LNCAP (cell line): ENCODE measurements around the gene LDLRAD3.

ENCODE experiments used
- CTCF ChIP-seq: fragments of 450-650 bp; IDR thresholded peaks from 2 replicates; pipeline ENCODE4 v1.5.1; 2017; ENCODE audit warnings: mild to moderate bottlenecking

LDLRAD3 gene

GRCh38 chr11:36213393-36213840 is 269.6 kb downstream of the LDLRAD3 start:
- no peak for TF ChIP-seq CTCF

DNA sequence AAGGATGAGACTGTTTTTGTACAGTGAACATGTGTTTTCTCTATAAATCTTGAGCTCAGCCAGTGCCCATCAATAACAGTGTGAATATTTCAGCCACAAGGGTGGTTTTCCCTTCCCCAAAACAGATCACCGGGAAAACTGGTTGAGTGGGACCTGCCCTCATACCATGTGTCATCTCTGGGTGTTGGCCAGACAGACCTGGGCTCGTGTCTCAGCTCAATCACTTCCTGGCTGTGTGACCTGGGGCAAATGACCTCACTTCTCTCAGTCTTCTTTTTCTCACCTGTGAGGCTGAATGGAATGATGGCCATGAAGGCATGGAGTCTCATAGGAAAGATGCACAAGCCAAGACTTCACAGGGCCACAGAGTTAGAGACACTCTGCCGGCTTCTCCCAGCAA is 270.6 kb downstream of the LDLRAD3 start:
- TF ChIP-seq CTCF: no peak

GRCh38 chr11:36214976-36215692 is 271.3 kb downstream of the LDLRAD3 start:
- TF ChIP-seq CTCF: no peak

DNA sequence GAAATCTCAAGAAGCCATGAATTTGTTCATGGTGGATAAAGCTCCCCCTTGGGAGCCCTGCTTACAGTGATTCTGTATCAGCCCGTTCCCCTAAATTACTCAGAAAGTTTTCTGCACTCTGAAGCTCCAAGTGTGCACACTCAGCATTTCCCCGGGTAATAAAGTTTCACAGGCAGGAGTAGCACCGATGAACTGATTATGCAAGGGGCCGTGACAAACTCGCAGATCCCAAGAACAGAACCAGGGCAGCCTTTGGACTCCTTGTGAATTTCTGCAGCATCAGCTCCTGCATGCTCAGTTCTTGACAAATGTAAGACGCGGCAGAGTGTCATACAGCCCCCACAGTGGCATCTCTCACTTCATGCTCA is 271.8 kb downstream of the LDLRAD3 start:
- no peak for TF ChIP-seq CTCF

DNA sequence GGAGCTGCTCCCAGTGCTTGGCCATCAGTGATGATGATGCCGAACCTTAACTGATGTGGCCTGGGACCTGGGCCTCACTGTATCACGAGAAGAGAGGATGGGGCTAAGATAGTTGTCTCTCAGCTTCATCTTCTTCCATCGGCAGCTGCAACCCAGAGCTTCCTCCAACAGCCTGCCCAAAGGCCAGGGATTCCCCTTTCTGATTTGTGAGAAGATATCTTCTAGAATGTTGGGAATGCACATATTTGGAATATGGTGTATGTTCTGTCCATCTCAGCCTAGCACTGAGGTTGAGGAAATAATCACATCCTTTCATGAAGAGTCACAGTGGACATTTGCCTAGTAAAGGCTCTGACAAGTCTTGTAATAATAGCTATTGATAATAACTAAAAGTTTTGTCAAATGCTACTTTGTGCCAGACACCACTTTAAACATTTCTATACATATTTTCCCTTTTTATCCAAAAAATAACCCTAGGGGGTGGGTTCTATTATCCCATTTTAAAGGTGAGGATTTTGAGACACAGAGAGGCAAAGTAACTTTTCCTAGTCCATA is 272.3 kb downstream of the LDLRAD3 start:
- no peak for TF ChIP-seq CTCF

DNA sequence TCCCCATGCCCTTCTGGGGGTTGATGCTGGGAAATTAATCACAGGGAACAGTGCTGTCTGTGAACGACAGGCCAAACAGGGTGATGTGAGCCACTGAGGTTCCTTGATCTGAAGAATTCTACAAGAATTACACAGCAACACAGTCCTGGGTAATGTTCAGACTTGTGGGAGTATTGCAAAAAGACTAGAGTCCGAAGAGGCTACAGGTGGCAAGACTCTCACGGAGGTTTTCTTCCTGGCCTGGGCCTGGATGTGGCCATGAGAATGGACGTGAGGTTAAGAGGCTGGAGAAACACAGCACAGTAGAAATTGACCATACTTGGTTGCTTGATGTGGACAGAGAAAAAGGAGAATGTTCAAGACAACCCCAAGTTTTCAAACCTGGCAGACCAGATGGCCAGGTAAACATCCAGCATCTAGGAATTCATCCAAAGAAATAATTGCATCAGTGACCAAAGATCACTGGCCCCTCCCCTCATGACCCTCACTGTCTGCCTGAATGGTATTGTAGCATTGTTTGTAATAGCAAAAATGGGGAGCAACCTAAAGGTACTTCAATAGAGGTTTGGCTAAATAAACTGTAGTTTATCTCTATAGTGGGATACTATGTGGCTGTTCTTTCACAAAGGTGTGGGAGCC is 274.5 kb downstream of the LDLRAD3 start:
- no peak for TF ChIP-seq CTCF

DNA sequence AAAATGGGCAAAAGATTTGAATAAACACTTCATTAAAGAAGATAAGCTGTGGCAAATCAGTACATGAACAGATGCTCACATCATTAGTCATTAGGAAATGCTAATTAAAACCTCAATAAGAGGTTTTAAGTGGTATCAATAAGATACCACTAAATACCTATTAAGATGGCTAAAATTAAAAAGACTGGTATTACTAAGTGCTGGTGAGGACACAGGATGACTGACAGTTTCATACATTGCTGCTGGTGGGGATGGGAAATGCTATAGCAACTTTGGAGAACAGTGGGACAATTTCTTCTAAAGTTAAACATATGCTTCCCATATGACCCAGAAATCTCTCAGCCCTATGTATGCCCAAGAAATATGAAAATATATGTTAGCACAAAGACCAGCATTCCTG is 276.1 kb downstream of the LDLRAD3 start:
- TF ChIP-seq CTCF: no peak
